A673 (cell line): Measurements from ENCODE around the gene PLOD2.

Source experiments
- CTCF ChIP-seq: fragments of 300-800, 200-600 bp; sonication (generic); conservative IDR thresholded peaks from 2 replicates; pipeline ENCODE4 v1.5.1; 2017; ENCODE audit warnings: low read depth, mild to moderate bottlenecking, antibody characterized with exemption, low read length, moderate library complexity, mixed read lengths
- EZH2 ChIP-seq: fragments of 200-600 bp; sonication (generic); IDR thresholded peaks from 2 replicates; pipeline ENCODE4 v1.6.1; 2017; ENCODE audit warnings: borderline replicate concordance, low read depth, mild to moderate bottlenecking, mixed read lengths, antibody characterized with exemption, low read length; ENCODE audit not compliant: poor library complexity, severe bottlenecking

DNA sequence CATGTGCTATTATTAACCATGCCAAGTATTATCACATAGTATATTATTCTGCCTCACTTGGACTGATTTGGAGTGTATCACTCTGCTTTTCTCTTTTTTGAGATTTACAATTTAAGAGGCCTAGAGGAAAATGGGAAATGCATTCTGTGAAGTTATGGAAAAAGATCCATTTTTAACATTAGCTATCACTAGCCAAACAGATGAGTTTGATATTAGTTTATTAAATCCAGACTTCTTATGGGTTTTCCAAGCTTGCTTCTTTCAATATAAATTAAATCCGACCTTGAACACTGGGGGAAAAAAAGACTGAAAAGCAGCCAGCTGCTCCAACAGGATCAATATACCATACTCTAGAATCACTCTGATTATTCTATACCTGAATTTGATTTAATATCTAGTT is 30.1 kb upstream of the PLOD2 start:
- TF ChIP-seq CTCF (no peak), EZH2 (no peak)
